Measurements from ENCODE around the gene IL31.

GRCh38 chr12:122128481-122128880 is 45.5 kb downstream of the IL31 start:
- TF ChIP-seq CTCF (conservative IDR thresholded peaks at IDR 0.05; ENCODE audit: low read length), result no peak
- TF ChIP-seq EZH2phosphoT487 (IDR thresholded peaks at IDR 0.05; ENCODE audit: borderline replicate concordance), result no peak

All from Loucy (cell line).